CD4-positive, alpha-beta T cell (primary cell): ENCODE measurements around the gene EIF5A. TPM values are rescaled to one million over a fixed set of nuclear protein-coding genes. Genes with fewer than 3 reads are reported as not detected.

Experiments
- ATAC-seq: fragments of 200-7000 bp; cut with Tn5 transposase; one replicate; pipeline ENCODE4 v1.10.0; 2022; ENCODE audit warnings: mild to moderate bottlenecking; ENCODE audit not compliant: poor library complexity
- CTCF ChIA-PET: fragments of 350-600 bp; sonication (Branson Sonifier 250); formaldehyde crosslinking; loops from one replicate; lab custom pipeline; 2021; ENCODE audit warnings: antibody characterized with exemption, inconsistent platforms; lab: Charles Lee
- POLR2A ChIA-PET: fragments of 350-600 bp; sonication (Branson Sonifier 250); formaldehyde crosslinking; loops from one replicate; lab custom pipeline; 2021; ENCODE audit warnings: antibody characterized with exemption, inconsistent platforms; lab: Charles Lee
- DNase-seq, 14 experiments: peaks; one replicate each; pipeline ENCODE4 v3.0.0-alpha.2; 2013 to 2020; ENCODE audit warnings: mixed read lengths in 2 of 14
- H3K27ac ChIP-seq, 2 donors: one replicate each; pipeline versions ENCODE4 v1.5.1 to v1.7.0; 2013; ENCODE audit warnings: low read length in 2 of 2, low read depth in 1 of 2, mild to moderate bottlenecking in 1 of 2
- H3K27me3 ChIP-seq, 2 experiments: 1 replicate in 1 of 2; 2 replicates in 1 of 2; pipeline versions ENCODE4 v1.6.1 to v1.7.0; 2013; ENCODE audit warnings: low read length in 2 of 2, control low read depth in 1 of 2, mild to moderate bottlenecking in 1 of 2, moderate library complexity in 1 of 2; ENCODE audit not compliant: insufficient read depth in 2 of 2, control insufficient read depth in 1 of 2
- H3K36me3 ChIP-seq: one replicate; pipeline ENCODE4 v1.6.1; 2013; ENCODE audit warnings: low read length, control low read depth; ENCODE audit not compliant: insufficient read depth
- H3K4me1 ChIP-seq: one replicate; pipeline ENCODE4 v1.6.1; 2013; ENCODE audit warnings: low read length, control low read depth; ENCODE audit not compliant: insufficient read depth
- H3K4me3 ChIP-seq: one replicate; pipeline ENCODE4 v1.5.1; 2013; ENCODE audit warnings: mild to moderate bottlenecking, low read length, moderate library complexity
- H3K9me3 ChIP-seq, 2 experiments: 1 replicate in 1 of 2; 2 replicates in 1 of 2; pipeline versions ENCODE4 v1.6.1 to v1.7.0; 2013; ENCODE audit warnings: low read length in 2 of 2, mild to moderate bottlenecking in 2 of 2, control low read depth in 1 of 2, moderate library complexity in 1 of 2; ENCODE audit not compliant: control insufficient read depth in 1 of 2, insufficient read depth in 1 of 2
- H3K27ac Mint-ChIP-seq: one replicate; pipeline ENCODE4 v1.8.0; 2020; ENCODE audit warnings: mixed read lengths
- H3K27me3 Mint-ChIP-seq: one replicate; pipeline ENCODE4 v1.8.0; 2021; ENCODE audit warnings: mixed read lengths
- H3K36me3 Mint-ChIP-seq: one replicate; pipeline ENCODE4 v1.8.0; 2021; ENCODE audit warnings: low read depth, mixed read lengths
- H3K4me1 Mint-ChIP-seq: one replicate; pipeline ENCODE4 v1.8.0; 2021; ENCODE audit warnings: low read depth, mixed read lengths
- H3K4me3 Mint-ChIP-seq: one replicate; pipeline ENCODE4 v1.8.0; 2020; ENCODE audit warnings: mild to moderate bottlenecking, mixed read lengths
- H3K9me3 Mint-ChIP-seq: one replicate; pipeline ENCODE4 v1.8.0; 2020; ENCODE audit warnings: mixed read lengths
- CTCF ChIP-seq: fragments of 200-600 bp; IDR thresholded peaks from one replicate; pipeline ENCODE4 v1.8.0; 2022; ENCODE audit warnings: antibody characterized with exemption, mild to moderate bottlenecking
- intact Hi-C, 2 experiments: fragments of 100-400 bp; cut with DNase I in 1 of 2; cut with micrococcal nuclease in 1 of 2; formaldehyde crosslinking; loops; one replicate each; pipeline versions ENCODE4 v1.15.1 to v1.9.0; 2023 to 2025; cut with DNase I, micrococcal nuclease
- total RNA-seq, 174 experiments: library from RNA in 2 of 174; stranded (reverse) in 2 of 174; gene quantifications; one replicate each; pipeline ENCODE4 v1.2.3 and lab custom pipeline; 2021 to 2026

The EIF5A gene
- total RNA-seq, 2 experiments from 2014 or later, result 471 to 480 TPM

DNA sequence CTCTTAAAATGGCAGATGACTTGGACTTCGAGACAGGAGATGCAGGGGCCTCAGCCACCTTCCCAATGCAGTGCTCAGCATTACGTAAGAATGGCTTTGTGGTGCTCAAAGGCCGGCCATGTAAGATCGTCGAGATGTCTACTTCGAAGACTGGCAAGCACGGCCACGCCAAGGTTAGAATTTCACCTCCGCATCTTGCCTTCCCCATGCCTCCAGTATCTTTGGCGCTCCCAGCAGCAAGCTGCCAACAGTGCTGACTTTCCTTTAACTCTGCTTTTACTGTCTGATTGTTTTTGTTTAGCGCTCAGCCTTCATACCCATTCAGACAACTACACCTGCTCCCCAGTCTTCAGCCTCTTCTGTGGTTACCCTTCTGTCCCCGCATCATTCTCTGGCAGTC is 2.2 kb downstream of the EIF5A start:
- Mint-ChIP-seq H3K27ac (peak overlapping the region; percentile 98), H3K36me3 (peaks cover 73% of the 10 kb centered on the region), H3K9me3 (no peaks in the 10 kb centered on the region), H3K27me3 (no peaks in the 10 kb centered on the region), H3K4me1 (peaks cover 68% of the 10 kb centered on the region), H3K4me3 (peak overlapping the region; percentile 92)
- H3K4me3 ChIP-seq, result peak overlapping the region; percentile 76
- intact Hi-C loops, result loop anchor here (5.0 kb wide), 4 partner anchors 57 to 173 kb away; partner anchors contain the start of genes CTDNEP1 (in 1 of the 2), ELP5 (in 1 of the 2), FGF11 (in 1 of the 2) and POLR2A (in 1 of the 2)
- no peaks in the 10 kb centered on the region for H3K27me3 ChIP-seq
- no peaks in the 10 kb centered on the region for H3K9me3 ChIP-seq
- no peak for ATAC-seq
- ChIA-PET CTCF (interaction anchor here (1.2 to 1.5 kb wide), 3 partner anchors 15 to 27 kb away, joined by 3 to 4 read pairs (median 3); partner anchors contain the start of genes ACAP1 and NEURL4), POLR2A (interaction anchor here (0.6 to 4.1 kb wide), 13 partner anchors 21 to 913 kb away, joined by 3 to 52 read pairs (median 4); partner anchors contain the start of genes ACAP1, CTDNEP1, GABARAP and MPDU1)
- H3K27ac ChIP-seq, result peak overlapping the region; percentile 97 to 99
- no peak for TF ChIP-seq CTCF
- peaks cover 55% of the 10 kb centered on the region for H3K36me3 ChIP-seq
- H3K4me1 ChIP-seq, result peaks cover 64% of the 10 kb centered on the region
- DNase-seq, result no peak

- intact Hi-C loops, result no loop called here
- CTCF ChIA-PET, result no interaction called here
- ATAC-seq, result no peak
- H3K27me3 ChIP-seq, result no peaks in the 10 kb centered on the region
- H3K36me3 ChIP-seq, result peaks cover 55% of the 10 kb centered on the region
- POLR2A ChIA-PET, result interaction anchor here (1.2 to 5.4 kb wide), 3 partner anchors 15 to 25 kb away, joined by 3 to 52 read pairs (median 46); partner anchors contain the start of genes ACAP1 and NEURL4
- Mint-ChIP-seq H3K27me3 (no peaks in the 10 kb centered on the region), H3K27ac (peak overlapping the region; percentile 98), H3K4me3 (peak overlapping the region; percentile 92), H3K36me3 (peaks cover 85% of the 10 kb centered on the region), H3K4me1 (peaks cover 78% of the 10 kb centered on the region), H3K9me3 (no peaks in the 10 kb centered on the region)
- peak overlapping the region in 1 of 2 donors; percentile 97 for H3K27ac ChIP-seq
- no peak overlapping the region for H3K4me3 ChIP-seq
- no peak for DNase-seq
- no peaks in the 10 kb centered on the region for H3K9me3 ChIP-seq
- H3K4me1 ChIP-seq, result peaks cover 73% of the 10 kb centered on the region
- TF ChIP-seq CTCF, result no peak
Measured at GRCh38 chr17:7311110-7311705, 3.8 kb downstream of the EIF5A start.

DNA sequence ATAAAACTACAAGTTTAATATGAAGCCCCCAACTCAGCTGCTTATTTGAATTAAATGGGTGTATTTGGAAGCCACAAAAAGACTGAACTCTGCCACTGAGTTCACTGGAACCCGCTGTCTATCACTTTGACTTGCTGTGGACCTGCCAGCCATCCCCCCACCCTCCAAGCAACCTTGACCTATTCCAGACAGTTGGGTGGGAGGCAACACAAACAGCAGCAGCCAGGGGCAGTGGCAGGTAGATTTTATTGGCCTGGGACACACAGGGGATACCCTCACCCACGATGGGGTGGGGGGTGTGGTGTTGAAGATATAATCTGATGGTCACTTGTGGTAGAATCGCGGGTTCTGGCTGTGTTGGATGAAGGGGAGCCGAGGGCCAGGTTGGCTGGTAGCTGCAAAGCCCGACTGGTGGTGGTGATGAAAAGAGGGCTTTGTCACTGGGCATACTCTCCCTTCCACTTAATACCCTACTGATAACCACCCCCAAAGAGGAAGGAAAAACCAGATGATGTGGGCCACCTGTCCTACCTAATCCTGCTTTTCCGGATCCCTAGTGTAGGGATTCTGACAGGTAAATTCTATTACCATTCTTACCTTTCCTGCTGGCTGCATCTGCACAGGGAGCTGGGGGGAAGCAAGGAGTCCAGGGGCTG is 5.1 kb downstream of the EIF5A start:
- Mint-ChIP-seq H3K36me3 (peaks cover 83% of the 10 kb centered on the region), H3K4me1 (peaks cover 74% of the 10 kb centered on the region), H3K27me3 (no peaks in the 10 kb centered on the region), H3K4me3 (peak overlapping the region; percentile 85), H3K9me3 (no peaks in the 10 kb centered on the region), H3K27ac (peak overlapping the region; percentile 95)
- Histone ChIP-seq H3K36me3 (peaks cover 63% of the 10 kb centered on the region), H3K4me1 (peaks cover 69% of the 10 kb centered on the region), H3K4me3 (no peak overlapping the region), H3K27me3 (no peaks in the 10 kb centered on the region), H3K9me3 (no peaks in the 10 kb centered on the region), H3K27ac (peak overlapping the region in 1 of 2 donors; percentile 23)
- no peak for TF ChIP-seq CTCF
- intact Hi-C loops, result no loop called here
- POLR2A ChIA-PET, result interaction anchor here (1.2 to 5.4 kb wide), 4 partner anchors 17 to 36 kb away, joined by 3 to 46 read pairs (median 24); partner anchors contain the start of genes ACAP1 and NEURL4
- ATAC-seq (no peak), DNase-seq (no peak)
- CTCF ChIA-PET, result interaction anchor here (0.5 to 1.6 kb wide), 4 partner anchors 8 to 47 kb away, joined by 3 to 4 read pairs (median 4); no protein-coding TSS in a partner anchor
